ENCODE results near the gene WRNIP1.

DNA sequence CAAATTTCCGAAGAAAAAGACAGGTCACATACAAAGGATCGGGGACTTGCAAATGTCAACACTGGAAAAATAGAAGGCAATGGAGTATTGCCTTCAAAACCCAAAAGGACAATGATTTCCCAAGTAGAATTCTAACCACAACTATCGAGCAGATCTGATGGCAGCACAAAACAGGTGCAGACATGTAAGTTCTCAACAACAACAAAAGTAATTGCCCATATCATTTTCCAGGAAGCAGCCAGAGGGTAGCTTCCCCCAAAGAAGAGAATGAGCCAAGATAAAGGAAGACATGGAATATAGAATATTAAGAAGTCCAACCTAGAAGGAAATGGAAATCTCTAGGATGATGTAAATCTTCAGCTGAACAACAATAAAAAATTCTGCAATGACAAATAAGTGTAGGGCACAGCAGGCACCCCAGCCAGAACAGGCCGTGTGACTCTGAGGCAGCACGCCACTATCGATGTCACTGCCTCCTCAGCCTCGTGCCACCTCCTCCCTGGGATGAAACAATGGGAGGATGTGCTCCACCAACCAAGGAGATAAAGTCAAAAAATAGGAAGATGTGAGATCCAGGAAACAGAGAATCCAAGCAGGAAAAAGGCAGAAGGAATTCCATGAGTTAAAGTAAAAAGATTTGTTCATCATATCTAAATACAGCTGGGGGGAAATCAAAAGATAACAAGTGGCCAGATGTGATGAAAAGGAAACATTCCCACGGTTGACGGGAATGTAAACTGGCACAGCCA lies 42.3 kb downstream of the WRNIP1 start:
- no peak for TF ChIP-seq ARNTL (CRISPR knock-in tag; IDR thresholded peaks at IDR 0.05; ENCODE audit: borderline replicate concordance, low read depth)
- TF ChIP-seq ESRRG (CRISPR knock-in tag; IDR thresholded peaks at IDR 0.05): no peak
- no peak for TF ChIP-seq ZFP3 (CRISPR knock-in tag; IDR thresholded peaks at IDR 0.05)
- no peak for TF ChIP-seq ZC3H10 (CRISPR knock-in tag; IDR thresholded peaks at IDR 0.05)
- no peak for TF ChIP-seq RARB (CRISPR knock-in tag; IDR thresholded peaks at IDR 0.05)
- no peak for TF ChIP-seq TCF4 (CRISPR knock-in tag; IDR thresholded peaks at IDR 0.05; ENCODE audit: borderline replicate concordance)
- no peak for TF ChIP-seq TOX (CRISPR knock-in tag; IDR thresholded peaks at IDR 0.05; ENCODE audit: borderline replicate concordance)
- TF ChIP-seq ZFP30 (CRISPR knock-in tag; IDR thresholded peaks at IDR 0.05): no peak
- no peak for TF ChIP-seq ZNF565 (CRISPR knock-in tag; conservative IDR thresholded peaks at IDR 0.05; ENCODE audit: low read depth)
- TF ChIP-seq BACH2 (CRISPR knock-in tag; IDR thresholded peaks at IDR 0.05; ENCODE audit: borderline replicate concordance): no peak
